Effector memory CD8-positive, alpha-beta T cell (primary cell): Measurements from ENCODE around the gene TUBA1B.
A peak's percentile ranks its signal among the peaks of the same experiment; 100 is the strongest.

Experiments
- ATAC-seq: fragments of 150-1000 bp; cut with Tn5 transposase; replicated peaks from 2 replicates; pipeline ENCODE4 v1.10.0; 2021; ENCODE audit warnings: mild to moderate bottlenecking, moderate library complexity
- DNase-seq, 3 experiments: peaks; one replicate each; pipeline ENCODE4 v3.0.0; 2021
- H3K27ac Mint-ChIP-seq, 2 donors: one replicate each; pipeline ENCODE4 v1.8.0; 2022; ENCODE audit warnings: mild to moderate bottlenecking in 2 of 2, mixed read lengths in 2 of 2, moderate library complexity in 2 of 2
- H3K27me3 Mint-ChIP-seq, 2 donors: one replicate each; pipeline ENCODE4 v1.8.0; 2022; ENCODE audit warnings: mixed read lengths in 2 of 2
- H3K36me3 Mint-ChIP-seq: one replicate; pipeline ENCODE4 v1.8.0; 2022; ENCODE audit warnings: mild to moderate bottlenecking, moderate library complexity, mixed read lengths; ENCODE audit not compliant: insufficient read depth
- H3K4me1 Mint-ChIP-seq, 2 donors: one replicate each; pipeline ENCODE4 v1.8.0; 2022; ENCODE audit warnings: low read depth in 2 of 2, mixed read lengths in 2 of 2
- H3K4me3 Mint-ChIP-seq, 2 donors: one replicate each; pipeline ENCODE4 v1.8.0; 2022; ENCODE audit warnings: mild to moderate bottlenecking in 2 of 2, mixed read lengths in 2 of 2, moderate library complexity in 2 of 2
- H3K9me3 Mint-ChIP-seq, 2 donors: one replicate each; pipeline ENCODE4 v1.8.0; 2022; ENCODE audit warnings: mixed read lengths in 2 of 2

TUBA1B gene

GRCh38 chr12:49092086-49092815 is 38.9 kb downstream of the TUBA1B start:
- peak; percentile 31 for ATAC-seq
- peaks cover 27 to 32% of the 10 kb centered on the region in 2 donors for H3K4me1 Mint-ChIP-seq

GRCh38 chr12:49091836-49092085 is 39.4 kb downstream of the TUBA1B start:
- DNase-seq, result no peak
- Mint-ChIP-seq H3K36me3 (peaks cover 15% of the 10 kb centered on the region), H3K4me3 (peak overlapping the region in 1 of 2 donors; percentile 73), H3K4me1 (peaks cover 27 to 32% of the 10 kb centered on the region in 2 donors), H3K9me3 (no peaks in the 10 kb centered on the region), H3K27ac (no peak overlapping the region), H3K27me3 (peaks cover 43 to 78% of the 10 kb centered on the region in 2 donors)
- ATAC-seq, result no peak

More at GRCh38 chr12:49092086-49092815, 38.9 kb downstream of the TUBA1B start:
- Mint-ChIP-seq H3K27me3 (peaks cover 43 to 78% of the 10 kb centered on the region in 2 donors), H3K36me3 (peaks cover 15% of the 10 kb centered on the region), H3K27ac (no peak overlapping the region), H3K4me3 (peak overlapping the region in 1 of 2 donors; percentile 73), H3K9me3 (no peaks in the 10 kb centered on the region)
- DNase-seq, result peak in 2 of 3 experiments; percentile 40 to 43

DNA sequence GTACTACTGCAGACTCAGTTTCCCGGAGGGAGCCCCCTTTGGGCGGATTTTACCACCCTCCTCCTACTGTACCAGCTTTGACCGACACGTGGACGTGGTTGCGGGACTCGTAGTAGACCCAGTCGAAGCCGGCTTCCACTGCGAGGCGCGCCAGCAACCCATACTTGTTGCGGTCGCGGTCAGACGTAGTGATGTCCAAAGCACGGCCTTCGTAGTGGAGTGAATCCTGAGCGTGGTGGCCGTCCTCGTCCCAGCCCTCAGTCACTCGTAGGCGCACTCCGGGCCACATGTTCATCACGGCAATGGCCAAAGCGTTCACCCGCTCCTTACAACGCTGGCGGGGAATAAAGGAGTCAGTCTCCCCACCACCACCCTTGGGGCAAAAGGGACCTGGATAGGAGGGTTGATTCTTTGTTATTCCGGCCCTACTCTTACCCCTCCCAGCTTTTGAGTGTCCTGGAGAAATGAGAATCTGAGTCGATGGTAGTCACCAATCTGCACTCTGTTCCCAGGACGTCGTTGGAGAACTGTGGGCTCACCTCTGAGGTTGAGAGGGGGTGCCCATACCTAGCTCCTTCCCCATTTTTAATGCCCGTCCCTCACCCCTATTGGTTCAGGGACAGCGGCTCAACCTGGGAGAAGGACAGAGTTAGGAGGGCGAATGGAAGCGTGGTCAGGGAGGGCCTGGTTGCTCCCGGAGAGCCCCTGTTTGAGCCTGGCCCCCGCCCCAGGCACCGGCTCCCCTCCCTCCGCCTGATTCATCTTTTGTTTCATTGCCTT is 39.9 kb downstream of the TUBA1B start:
- peaks cover 27 to 32% of the 10 kb centered on the region in 2 donors for H3K4me1 Mint-ChIP-seq
- H3K9me3 Mint-ChIP-seq, result no peaks in the 10 kb centered on the region
- H3K36me3 Mint-ChIP-seq, result peaks cover 15% of the 10 kb centered on the region
- no peak for ATAC-seq
- H3K27ac Mint-ChIP-seq, result no peak overlapping the region
- DNase-seq, result no peak
- peak overlapping the region; percentile 37 to 73 for H3K4me3 Mint-ChIP-seq
- H3K27me3 Mint-ChIP-seq, result peaks cover 43 to 78% of the 10 kb centered on the region in 2 donors

GRCh38 chr12:49089821-49090773 is 41.1 kb downstream of the TUBA1B start:
- Mint-ChIP-seq H3K27me3 (peaks cover 39 to 71% of the 10 kb centered on the region in 2 donors), H3K27ac (no peak overlapping the region), H3K36me3 (peaks cover 9% of the 10 kb centered on the region), H3K4me1 (peaks cover 26 to 31% of the 10 kb centered on the region in 2 donors), H3K4me3 (peak overlapping the region; percentile 73 to 74), H3K9me3 (no peaks in the 10 kb centered on the region)
- peak; percentile 40 for ATAC-seq
- DNase-seq, result peak in 1 of 3 experiments; percentile 28

DNA sequence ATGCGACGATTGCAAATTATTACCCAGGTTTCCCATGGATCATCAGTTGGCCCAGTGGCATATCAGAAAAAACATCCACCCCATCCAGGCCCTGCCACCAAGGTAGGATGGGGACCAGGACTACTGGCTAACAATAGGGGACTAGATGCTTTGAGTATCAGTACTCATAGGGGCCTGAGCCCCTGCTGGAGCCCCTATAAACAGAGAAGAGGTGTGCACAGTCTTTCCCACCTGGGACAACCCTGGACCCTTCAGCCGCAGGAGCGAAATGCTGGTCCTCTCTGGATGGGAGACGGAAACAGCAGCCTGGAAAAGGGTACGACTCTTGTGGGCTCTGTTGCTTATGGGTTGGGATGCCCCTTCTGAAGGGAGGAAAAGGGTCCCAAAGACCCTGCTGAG is 42.3 kb downstream of the TUBA1B start:
- Mint-ChIP-seq H3K27ac (no peak overlapping the region), H3K9me3 (no peaks in the 10 kb centered on the region), H3K4me3 (no peak overlapping the region), H3K4me1 (peaks cover 22 to 28% of the 10 kb centered on the region in 2 donors), H3K36me3 (peaks cover 6% of the 10 kb centered on the region), H3K27me3 (peaks cover 33 to 59% of the 10 kb centered on the region in 2 donors)
- ATAC-seq (no peak), DNase-seq (no peak)

DNA sequence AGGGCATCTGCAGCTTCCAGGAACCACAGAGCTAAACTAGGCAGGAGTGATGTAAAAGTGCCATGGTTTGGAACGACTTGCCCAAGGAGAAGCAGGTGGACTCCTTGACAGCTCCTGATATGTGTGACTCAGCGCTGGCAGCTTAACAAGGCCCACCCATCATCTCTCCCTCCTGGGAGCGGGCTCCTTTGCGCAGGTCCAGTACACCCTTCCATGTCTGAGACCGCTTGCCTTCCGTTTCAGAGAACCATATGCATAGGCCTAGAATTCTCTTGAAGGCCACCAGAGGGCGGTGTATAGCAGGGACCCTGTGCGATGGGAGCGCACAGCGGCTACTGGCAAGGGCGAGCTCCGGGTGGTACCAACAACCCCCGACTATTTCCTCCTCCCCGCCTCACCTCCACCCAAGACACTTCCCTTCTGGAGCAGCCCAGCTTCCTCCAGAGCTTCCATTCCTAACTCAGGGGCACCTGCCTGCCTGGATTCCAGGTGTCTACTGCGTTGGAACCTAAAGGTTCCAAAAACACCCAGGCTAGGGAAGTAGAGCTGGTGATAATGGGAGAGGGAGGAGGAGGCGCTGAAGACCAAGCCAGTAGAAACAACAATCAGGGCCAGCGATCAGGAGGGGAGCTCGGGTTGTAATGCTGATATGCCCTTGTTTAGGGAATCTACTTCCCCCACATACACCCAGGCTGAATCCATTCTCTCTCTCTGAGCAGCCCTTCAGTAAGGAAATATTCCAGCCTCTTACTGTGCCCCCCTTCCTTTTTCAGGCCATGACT is 42.9 kb downstream of the TUBA1B start:
- no peak overlapping the region for H3K27ac Mint-ChIP-seq

GRCh38 chr12:49086116-49086515 is 45.1 kb downstream of the TUBA1B start:
- peaks cover 12 to 17% of the 10 kb centered on the region in 2 donors for H3K4me1 Mint-ChIP-seq
- no peaks in the 10 kb centered on the region for H3K9me3 Mint-ChIP-seq
- no peak overlapping the region for H3K4me3 Mint-ChIP-seq
- H3K27ac Mint-ChIP-seq, result no peak overlapping the region
- no peak for ATAC-seq
- peaks cover 16 to 31% of the 10 kb centered on the region in 2 donors for H3K27me3 Mint-ChIP-seq
- no peaks in the 10 kb centered on the region for H3K36me3 Mint-ChIP-seq
- no peak for DNase-seq

More for the DNA sequence above, 42.9 kb downstream of the TUBA1B start:
- ATAC-seq, result peak; percentile 85
- peaks cover 2% of the 10 kb centered on the region for H3K36me3 Mint-ChIP-seq
- H3K9me3 Mint-ChIP-seq, result no peaks in the 10 kb centered on the region
- H3K4me1 Mint-ChIP-seq, result peaks cover 18 to 24% of the 10 kb centered on the region in 2 donors
- DNase-seq, result peak; percentile 65 to 67 (median 67)
- H3K4me3 Mint-ChIP-seq, result peak overlapping the region; percentile 46 to 59
- H3K27me3 Mint-ChIP-seq, result peaks cover 27 to 53% of the 10 kb centered on the region in 2 donors

GRCh38 chr12:49084438-49084837 is 46.8 kb downstream of the TUBA1B start:
- Mint-ChIP-seq H3K9me3 (no peaks in the 10 kb centered on the region), H3K27ac (no peak overlapping the region), H3K36me3 (no peaks in the 10 kb centered on the region), H3K27me3 (peaks cover 6 to 14% of the 10 kb centered on the region in 2 donors), H3K4me3 (no peak overlapping the region), H3K4me1 (peaks cover 6 to 7% of the 10 kb centered on the region in 2 donors)
- DNase-seq (no peak), ATAC-seq (no peak)

DNA sequence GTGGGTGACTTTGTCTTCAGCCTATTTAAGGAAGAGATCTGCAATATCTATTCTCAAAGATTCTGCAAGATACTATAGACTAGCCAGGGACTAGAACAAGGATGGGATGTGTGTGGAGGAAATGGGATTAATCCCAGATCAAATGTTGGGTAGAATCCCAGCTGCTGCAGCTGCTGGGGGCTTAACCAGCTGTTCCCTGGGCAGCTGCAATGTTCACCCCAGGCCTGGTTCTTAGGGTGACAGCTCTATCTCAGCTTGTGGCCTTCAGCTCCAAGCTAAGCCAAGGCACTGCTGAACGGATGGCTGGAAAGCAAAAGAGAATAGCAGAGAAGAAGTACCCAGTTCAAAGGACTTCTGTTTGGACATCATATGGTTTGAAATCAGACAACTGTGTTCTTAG is 51.4 kb downstream of the TUBA1B start:
- Mint-ChIP-seq H3K9me3 (no peaks in the 10 kb centered on the region), H3K27me3 (peaks cover 0 to 6% of the 10 kb centered on the region in 2 donors), H3K27ac (peak overlapping the region in 1 of 2 donors; percentile 46), H3K4me3 (no peak overlapping the region), H3K36me3 (no peaks in the 10 kb centered on the region), H3K4me1 (no peaks in the 10 kb centered on the region)
- DNase-seq, result no peak
- ATAC-seq, result no peak
